Gastroesophageal sphincter (tissue), 3 donors: ENCODE data around the gene CASKIN1.

Experiments used
- EP300 ChIP-seq: sonication (generic); formaldehyde crosslinking; IDR thresholded peaks from one replicate; pipeline ENCODE4 v1.6.1; 2017; ENCODE audit warnings: antibody characterized with exemption, mild to moderate bottlenecking
- POLR2A ChIP-seq, 2 donors: fragments of 450-650 bp; IDR thresholded peaks; one replicate each; pipeline ENCODE4 v1.6.1; 2017; ENCODE audit warnings: antibody characterized with exemption in 2 of 2, mild to moderate bottlenecking in 2 of 2, moderate library complexity in 1 of 2
- TF ChIP-seq, protein P1 (sequence below), 4 experiments: fragments of 200-600 bp in 2 of 4; fragments of 450-650 bp in 2 of 4; sonication (generic) in 1 of 4; IDR thresholded peaks; one replicate each; pipeline ENCODE4 v1.5.1; 2017 to 2019; ENCODE audit warnings: antibody characterized with exemption in 4 of 4, mild to moderate bottlenecking in 2 of 4, moderate library complexity in 2 of 4

GRCh38 chr16:2176047-2176446 is 20.4 kb downstream of the CASKIN1 start:
- TF ChIP-seq, protein P1, sequence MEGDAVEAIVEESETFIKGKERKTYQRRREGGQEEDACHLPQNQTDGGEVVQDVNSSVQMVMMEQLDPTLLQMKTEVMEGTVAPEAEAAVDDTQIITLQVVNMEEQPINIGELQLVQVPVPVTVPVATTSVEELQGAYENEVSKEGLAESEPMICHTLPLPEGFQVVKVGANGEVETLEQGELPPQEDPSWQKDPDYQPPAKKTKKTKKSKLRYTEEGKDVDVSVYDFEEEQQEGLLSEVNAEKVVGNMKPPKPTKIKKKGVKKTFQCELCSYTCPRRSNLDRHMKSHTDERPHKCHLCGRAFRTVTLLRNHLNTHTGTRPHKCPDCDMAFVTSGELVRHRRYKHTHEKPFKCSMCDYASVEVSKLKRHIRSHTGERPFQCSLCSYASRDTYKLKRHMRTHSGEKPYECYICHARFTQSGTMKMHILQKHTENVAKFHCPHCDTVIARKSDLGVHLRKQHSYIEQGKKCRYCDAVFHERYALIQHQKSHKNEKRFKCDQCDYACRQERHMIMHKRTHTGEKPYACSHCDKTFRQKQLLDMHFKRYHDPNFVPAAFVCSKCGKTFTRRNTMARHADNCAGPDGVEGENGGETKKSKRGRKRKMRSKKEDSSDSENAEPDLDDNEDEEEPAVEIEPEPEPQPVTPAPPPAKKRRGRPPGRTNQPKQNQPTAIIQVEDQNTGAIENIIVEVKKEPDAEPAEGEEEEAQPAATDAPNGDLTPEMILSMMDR (IDR thresholded peaks at IDR 0.05), result no peak
- TF ChIP-seq POLR2A (IDR thresholded peaks at IDR 0.05) (no peak), EP300 (no peak)
